Measurements from ENCODE around the gene AP1G2. TPM values are rescaled to one million over a fixed set of nuclear protein-coding genes. Genes with fewer than 3 reads are reported as not detected.
A peak's percentile ranks its signal among the peaks of the same experiment; 100 is the strongest.

AP1G2 gene
- total RNA-seq, 1 donor from 2014 or later: 65.4 TPM

DNA sequence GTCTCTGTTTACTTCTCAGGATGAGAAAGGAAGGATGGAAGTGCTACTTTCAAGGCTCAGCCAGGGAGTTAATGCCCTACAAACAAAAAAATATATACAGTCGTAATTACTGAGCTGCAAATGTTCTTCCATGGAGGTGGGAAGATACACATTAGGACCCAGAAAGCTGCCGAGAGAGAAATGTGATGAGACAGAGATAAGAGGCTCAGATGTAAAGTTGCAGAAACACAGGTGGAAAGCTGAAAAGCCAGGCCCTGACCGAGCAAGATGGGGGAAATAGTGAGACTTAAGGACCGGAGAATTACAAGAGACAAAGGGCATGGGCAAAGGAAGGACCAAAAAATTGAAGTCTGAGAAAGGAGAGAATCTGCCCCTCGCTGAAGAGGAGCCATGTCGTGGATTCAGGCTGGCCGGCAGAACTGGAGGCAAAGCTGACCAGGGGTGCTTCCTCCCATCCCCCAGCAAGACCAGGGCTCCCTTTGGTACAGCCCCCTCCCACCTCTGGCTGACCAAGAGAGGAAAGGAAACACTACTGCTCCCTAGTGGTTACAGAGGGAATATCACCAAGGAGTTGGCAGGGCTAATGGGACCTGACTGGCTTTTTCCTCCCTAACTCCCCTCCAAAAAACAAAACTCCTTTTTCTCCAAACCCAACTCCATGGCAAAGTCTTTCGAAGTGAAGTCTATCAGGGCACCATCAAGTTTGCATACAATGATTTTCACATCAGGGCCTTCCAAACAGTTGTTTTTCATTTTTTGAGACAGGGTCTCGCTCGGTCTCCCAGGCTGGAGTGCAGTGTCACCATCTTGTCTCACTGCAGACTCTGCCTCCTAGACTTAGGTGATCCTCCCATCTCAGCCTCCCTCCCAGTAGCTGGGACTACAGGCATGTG is 28.1 kb downstream of the AP1G2 start:
- H3K36me3 Mint-ChIP-seq: peaks cover 7% of the 10 kb centered on the region
- no peak overlapping the region for H3K9ac ChIP-seq

DNA sequence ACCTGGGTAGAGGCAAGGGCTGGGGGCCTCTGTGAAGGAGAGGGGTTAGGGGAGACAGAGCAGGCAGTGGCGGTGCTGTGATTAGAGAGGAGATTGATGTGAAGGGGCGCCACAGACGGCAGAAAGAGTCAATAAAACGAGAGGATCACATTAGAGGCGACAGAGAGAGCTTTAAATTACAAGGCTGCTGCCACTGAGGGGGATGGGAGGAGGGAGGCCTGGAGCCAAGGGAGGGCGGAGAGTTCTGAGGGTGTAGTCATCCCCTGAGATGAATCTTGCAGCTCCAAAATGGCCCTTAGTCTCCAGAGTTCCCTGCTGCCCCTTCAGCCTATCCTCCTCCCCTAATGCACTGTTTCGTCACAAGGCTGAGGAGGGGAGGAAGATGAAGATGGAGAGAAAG is 28.8 kb downstream of the AP1G2 start:
- peak overlapping the region; percentile 74 for H3K27ac ChIP-seq
- H3K79me2 ChIP-seq (ENCODE audit: low read depth): peaks cover 10% of the 10 kb centered on the region

More for the DNA sequence above, 28.1 kb downstream of the AP1G2 start:
- H3K27me3 ChIP-seq: no peaks in the 10 kb centered on the region
- H3K4me2 ChIP-seq: peak overlapping the region; percentile 69
- peak overlapping the region; percentile 2 for H3K4me3 ChIP-seq
- H3K36me3 ChIP-seq: no peaks in the 10 kb centered on the region
- H3K4me1 Mint-ChIP-seq: peaks cover 22% of the 10 kb centered on the region
- H3K4me1 ChIP-seq: peaks cover 31% of the 10 kb centered on the region
- no peaks in the 10 kb centered on the region for H4K20me1 ChIP-seq (ENCODE audit: low read depth)
- H2AFZ ChIP-seq (replicated peaks): peak overlapping the region; percentile 48
- peaks cover 11% of the 10 kb centered on the region for H3K79me2 ChIP-seq (ENCODE audit: low read depth)
- peak; percentile 90 for DNase-seq (ENCODE audit: low spot score)
- no peaks in the 10 kb centered on the region for H3K9me3 ChIP-seq (ENCODE audit: low read depth)
- no peaks in the 10 kb centered on the region for H3K9me3 Mint-ChIP-seq
- H3F3A ChIP-seq (ENCODE audit: low read depth): peaks cover 37% of the 10 kb centered on the region
- H3K27ac Mint-ChIP-seq: peak overlapping the region; percentile 1
- peak overlapping the region; percentile 8 for H3K4me3 Mint-ChIP-seq
- H3K27ac ChIP-seq: no peak overlapping the region
- TF ChIP-seq EZH2 (IDR thresholded peaks at IDR 0.05): no peak
- TF ChIP-seq, protein P1, sequence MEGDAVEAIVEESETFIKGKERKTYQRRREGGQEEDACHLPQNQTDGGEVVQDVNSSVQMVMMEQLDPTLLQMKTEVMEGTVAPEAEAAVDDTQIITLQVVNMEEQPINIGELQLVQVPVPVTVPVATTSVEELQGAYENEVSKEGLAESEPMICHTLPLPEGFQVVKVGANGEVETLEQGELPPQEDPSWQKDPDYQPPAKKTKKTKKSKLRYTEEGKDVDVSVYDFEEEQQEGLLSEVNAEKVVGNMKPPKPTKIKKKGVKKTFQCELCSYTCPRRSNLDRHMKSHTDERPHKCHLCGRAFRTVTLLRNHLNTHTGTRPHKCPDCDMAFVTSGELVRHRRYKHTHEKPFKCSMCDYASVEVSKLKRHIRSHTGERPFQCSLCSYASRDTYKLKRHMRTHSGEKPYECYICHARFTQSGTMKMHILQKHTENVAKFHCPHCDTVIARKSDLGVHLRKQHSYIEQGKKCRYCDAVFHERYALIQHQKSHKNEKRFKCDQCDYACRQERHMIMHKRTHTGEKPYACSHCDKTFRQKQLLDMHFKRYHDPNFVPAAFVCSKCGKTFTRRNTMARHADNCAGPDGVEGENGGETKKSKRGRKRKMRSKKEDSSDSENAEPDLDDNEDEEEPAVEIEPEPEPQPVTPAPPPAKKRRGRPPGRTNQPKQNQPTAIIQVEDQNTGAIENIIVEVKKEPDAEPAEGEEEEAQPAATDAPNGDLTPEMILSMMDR (IDR thresholded peaks at IDR 0.05): peak; percentile 89
- peaks cover 2% of the 10 kb centered on the region for H3K27me3 Mint-ChIP-seq (ENCODE audit: insufficient read depth, low read depth)

DNA sequence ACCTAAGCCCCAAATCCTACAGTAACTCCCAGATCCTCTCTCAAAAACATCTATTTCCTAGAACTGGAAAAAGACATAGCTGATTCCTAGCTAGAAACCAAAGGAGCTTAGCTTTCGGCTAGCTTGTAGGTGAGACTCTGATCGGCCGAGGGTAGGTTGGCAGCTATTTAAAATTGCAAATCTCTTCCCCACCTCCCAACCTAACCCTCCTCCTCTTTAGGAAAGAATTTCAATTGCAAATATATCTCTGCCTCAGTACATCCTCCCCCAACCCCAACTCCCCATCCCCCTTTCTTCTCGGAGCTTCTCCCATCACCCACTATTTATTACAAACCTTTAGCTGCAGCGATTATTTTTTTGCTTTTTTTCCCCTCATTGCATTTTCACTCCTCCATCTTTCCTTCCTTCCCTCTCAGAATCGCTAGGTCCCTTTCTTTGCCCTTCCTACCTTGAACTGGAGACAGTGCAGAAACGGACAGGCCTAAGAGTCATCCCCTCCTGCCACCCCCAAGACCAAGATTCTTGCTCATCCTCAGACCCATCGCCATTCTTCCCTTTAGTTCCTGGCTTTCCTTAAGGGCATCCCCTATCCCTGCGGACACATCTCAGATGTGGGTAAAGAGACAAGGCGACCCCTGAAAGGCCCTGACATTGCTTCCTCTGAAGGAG is 29.4 kb downstream of the AP1G2 start:
- H3K4me2 ChIP-seq: peak overlapping the region; percentile 69

More for the DNA sequence above, 28.8 kb downstream of the AP1G2 start:
- peaks cover 22% of the 10 kb centered on the region for H3K4me1 Mint-ChIP-seq
- H3K4me3 ChIP-seq: peak overlapping the region; percentile 2
- peaks cover 33% of the 10 kb centered on the region for H3F3A ChIP-seq (ENCODE audit: low read depth)
- H3K4me2 ChIP-seq: peak overlapping the region; percentile 69
- H4K20me1 ChIP-seq (ENCODE audit: low read depth): no peaks in the 10 kb centered on the region
- no peaks in the 10 kb centered on the region for H3K9me3 Mint-ChIP-seq
- no peak overlapping the region for H3K9ac ChIP-seq
- peak overlapping the region; percentile 29 for H3K27ac Mint-ChIP-seq
- H3K36me3 Mint-ChIP-seq: peaks cover 7% of the 10 kb centered on the region
- H3K27me3 Mint-ChIP-seq (ENCODE audit: insufficient read depth, low read depth): peaks cover 2% of the 10 kb centered on the region
- H3K27me3 ChIP-seq: no peaks in the 10 kb centered on the region
- TF ChIP-seq EZH2phosphoT487 (IDR thresholded peaks at IDR 0.05) (no peak), EZH2 (IDR thresholded peaks at IDR 0.05) (no peak)
- TF ChIP-seq, protein P1 (IDR thresholded peaks at IDR 0.05): no peak
- DNase-seq (ENCODE audit: low spot score): peak; percentile 50
- peak overlapping the region; percentile 56 for H2AFZ ChIP-seq (replicated peaks)
- H3K36me3 ChIP-seq: no peaks in the 10 kb centered on the region
- no peak overlapping the region for H3K4me3 Mint-ChIP-seq
- peaks cover 27% of the 10 kb centered on the region for H3K4me1 ChIP-seq
- no peaks in the 10 kb centered on the region for H3K9me3 ChIP-seq (ENCODE audit: low read depth)

More for the DNA sequence above, 29.4 kb downstream of the AP1G2 start:
- peaks cover 33% of the 10 kb centered on the region for H3F3A ChIP-seq (ENCODE audit: low read depth)
- H3K9me3 Mint-ChIP-seq: no peaks in the 10 kb centered on the region
- no peak overlapping the region for H3K4me3 Mint-ChIP-seq
- peak overlapping the region; percentile 56 for H2AFZ ChIP-seq (replicated peaks)
- peak overlapping the region; percentile 6 for H3K4me3 ChIP-seq
- H3K27ac Mint-ChIP-seq: no peak overlapping the region
- no peaks in the 10 kb centered on the region for H3K9me3 ChIP-seq (ENCODE audit: low read depth)
- H3K79me2 ChIP-seq (ENCODE audit: low read depth): peaks cover 4% of the 10 kb centered on the region
- H3K36me3 ChIP-seq: no peaks in the 10 kb centered on the region
- H3K36me3 Mint-ChIP-seq: peaks cover 4% of the 10 kb centered on the region
- TF ChIP-seq EZH2 (IDR thresholded peaks at IDR 0.05) (no peak), EZH2phosphoT487 (IDR thresholded peaks at IDR 0.05) (no peak)
- TF ChIP-seq, protein P1 (IDR thresholded peaks at IDR 0.05): no peak
- H3K27me3 Mint-ChIP-seq (ENCODE audit: insufficient read depth, low read depth): peaks cover 2% of the 10 kb centered on the region
- DNase-seq (ENCODE audit: low spot score): no peak
- no peak overlapping the region for H3K9ac ChIP-seq
- peaks cover 22% of the 10 kb centered on the region for H3K4me1 Mint-ChIP-seq
- peak overlapping the region; percentile 74 for H3K27ac ChIP-seq
- peaks cover 27% of the 10 kb centered on the region for H3K4me1 ChIP-seq
- H4K20me1 ChIP-seq (ENCODE audit: low read depth): no peaks in the 10 kb centered on the region
- no peaks in the 10 kb centered on the region for H3K27me3 ChIP-seq
